MM.1S (cell line): Measurements from ENCODE around the gene CNTN6.

Experiments
- DNase-seq: peaks from one replicate; pipeline ENCODE4 v3.0.0-alpha.2; 2015
- H2AFZ ChIP-seq: fragments of 300-600 bp; sonication (generic); 2 replicates; pipeline ENCODE4 v1.6.0; 2016; ENCODE audit warnings: antibody characterized with exemption, low read length
- H3F3A ChIP-seq: fragments of 300-600 bp; sonication (generic); 2 replicates; pipeline ENCODE4 v1.6.1; 2016; ENCODE audit warnings: mild to moderate bottlenecking, antibody characterized with exemption, low read length, moderate library complexity, mixed read lengths; ENCODE audit not compliant: insufficient read depth
- H3K27ac ChIP-seq: fragments of 300-600 bp; sonication (generic); 2 replicates; pipeline ENCODE4 v1.5.1; 2016; ENCODE audit warnings: mild to moderate bottlenecking, low read length
- H3K27me3 ChIP-seq: fragments of 300-600 bp; sonication (generic); replicated peaks from 2 replicates; pipeline ENCODE4 v1.6.0; 2016; ENCODE audit warnings: low read length; ENCODE audit not compliant: insufficient read depth
- H3K36me3 ChIP-seq: fragments of 300-600 bp; sonication (generic); replicated peaks from 2 replicates; pipeline ENCODE4 v1.6.1; 2016; ENCODE audit warnings: mild to moderate bottlenecking, low read length, mixed read lengths; ENCODE audit not compliant: insufficient read depth
- H3K4me1 ChIP-seq: fragments of 300-600 bp; sonication (generic); 2 replicates; pipeline ENCODE4 v1.6.1; 2016; ENCODE audit warnings: low read length, mixed read lengths
- H3K4me2 ChIP-seq: fragments of 300-600 bp; sonication (generic); 2 replicates; pipeline ENCODE4 v1.6.0; 2016; ENCODE audit warnings: low read depth, low read length
- H3K4me3 ChIP-seq: fragments of 300-600 bp; sonication (generic); 2 replicates; pipeline ENCODE4 v1.5.1; 2016; ENCODE audit warnings: low read length, mixed read lengths
- H3K79me2 ChIP-seq: fragments of 300-600 bp; sonication (generic); 2 replicates; pipeline ENCODE4 v1.6.1; 2016; ENCODE audit warnings: mixed run types, low read length, mixed read lengths
- H3K9ac ChIP-seq: fragments of 300-600 bp; sonication (generic); 2 replicates; pipeline ENCODE4 v1.6.1; 2016; ENCODE audit warnings: low read length, mixed read lengths
- H3K9me2 ChIP-seq: fragments of 300-600 bp; sonication (generic); replicated peaks from 2 replicates; pipeline ENCODE4 v1.6.1; 2016; ENCODE audit warnings: mild to moderate bottlenecking, low read length, mixed read lengths; ENCODE audit not compliant: insufficient read depth
- H3K9me3 ChIP-seq: fragments of 300-600 bp; sonication (generic); replicated peaks from 2 replicates; pipeline ENCODE4 v1.6.1; 2016; ENCODE audit warnings: mild to moderate bottlenecking, low read length, mixed read lengths; ENCODE audit not compliant: insufficient read depth
- H4K20me1 ChIP-seq: fragments of 300-600 bp; sonication (generic); 2 replicates; pipeline ENCODE4 v1.6.1; 2016; ENCODE audit warnings: mild to moderate bottlenecking, low read length, moderate library complexity, mixed read lengths; ENCODE audit not compliant: insufficient read depth
- CTCF ChIP-seq: fragments of 300-600 bp; sonication (generic); IDR thresholded peaks from 2 replicates; pipeline ENCODE4 v1.5.1; 2016; ENCODE audit warnings: antibody characterized with exemption, low read length, mixed read lengths
- EZH2 ChIP-seq: fragments of 300-600 bp; sonication (generic); optimal IDR thresholded peaks from 2 replicates; pipeline ENCODE3; 2017; ENCODE audit warnings: low read depth, mild to moderate bottlenecking, antibody characterized with exemption, low read length, mixed read lengths
- EZH2phosphoT487 ChIP-seq: fragments of 300-600 bp; sonication (generic); IDR thresholded peaks from 2 replicates; pipeline ENCODE4 v1.6.1; 2018; ENCODE audit warnings: antibody characterized with exemption, low read length

Gene CNTN6

GRCh38 chr3:1232276-1232675 lies 139.5 kb downstream of the CNTN6 start:
- no peaks in the 10 kb centered on the region for H3K36me3 ChIP-seq
- no peaks in the 10 kb centered on the region for H4K20me1 ChIP-seq
- no peak overlapping the region for H3K27ac ChIP-seq
- H3F3A ChIP-seq, result no peaks in the 10 kb centered on the region
- DNase-seq, result no peak
- H3K9me2 ChIP-seq, result no peaks in the 10 kb centered on the region
- no peak overlapping the region for H2AFZ ChIP-seq
- H3K27me3 ChIP-seq, result no peaks in the 10 kb centered on the region
- H3K4me1 ChIP-seq, result no peaks in the 10 kb centered on the region
- no peaks in the 10 kb centered on the region for H3K79me2 ChIP-seq
- H3K4me2 ChIP-seq, result no peak overlapping the region
- H3K4me3 ChIP-seq, result no peak overlapping the region
- H3K9ac ChIP-seq, result no peak overlapping the region
- TF ChIP-seq EZH2phosphoT487, result no peak
- TF ChIP-seq CTCF, result no peak
- H3K9me3 ChIP-seq, result no peaks in the 10 kb centered on the region

GRCh38 chr3:1235526-1236120 lies 142.8 kb downstream of the CNTN6 start:
- Histone ChIP-seq H3K27ac (no peak overlapping the region), H3K9ac (no peak overlapping the region), H3K27me3 (no peaks in the 10 kb centered on the region), H3F3A (no peaks in the 10 kb centered on the region), H3K36me3 (no peaks in the 10 kb centered on the region), H4K20me1 (no peaks in the 10 kb centered on the region), H3K9me2 (no peaks in the 10 kb centered on the region), H3K4me3 (no peak overlapping the region), H3K4me2 (no peak overlapping the region), H3K79me2 (no peaks in the 10 kb centered on the region), H2AFZ (no peak overlapping the region), H3K4me1 (no peaks in the 10 kb centered on the region), H3K9me3 (no peaks in the 10 kb centered on the region)
- DNase-seq, result no peak
- TF ChIP-seq EZH2 (no peak), CTCF (no peak), EZH2phosphoT487 (no peak)

GRCh38 chr3:1251282-1252060 lies 158.6 kb downstream of the CNTN6 start:
- no peak overlapping the region for H3K27ac ChIP-seq
- H4K20me1 ChIP-seq, result no peaks in the 10 kb centered on the region
- no peaks in the 10 kb centered on the region for H3F3A ChIP-seq
- H3K79me2 ChIP-seq, result no peaks in the 10 kb centered on the region
- H3K4me2 ChIP-seq, result no peak overlapping the region
- no peaks in the 10 kb centered on the region for H3K9me3 ChIP-seq
- TF ChIP-seq EZH2phosphoT487 (no peak), EZH2 (no peak), CTCF (no peak)
- H3K4me3 ChIP-seq, result no peak overlapping the region
- no peak for DNase-seq
- H3K9ac ChIP-seq, result no peak overlapping the region
- H2AFZ ChIP-seq, result no peak overlapping the region
- no peaks in the 10 kb centered on the region for H3K36me3 ChIP-seq
- H3K4me1 ChIP-seq, result no peaks in the 10 kb centered on the region
- H3K27me3 ChIP-seq, result no peaks in the 10 kb centered on the region
- no peaks in the 10 kb centered on the region for H3K9me2 ChIP-seq
